ENCODE data around the gene PTPRN2.

GRCh38 chr7:158313931-158314330 lies 273.7 kb downstream of the PTPRN2 start:
- TF ChIP-seq EP300 (IDR thresholded peaks at IDR 0.05; ENCODE audit: borderline replicate concordance in 1 of 2, low read depth in 1 of 2, low read length in 1 of 2) (no peak), POLR2AphosphoS5 (IDR thresholded peaks at IDR 0.05; ENCODE audit: low read depth, low read length) (no peak), JUND (IDR thresholded peaks at IDR 0.05) (no peak), SMC3 (IDR thresholded peaks at IDR 0.05; ENCODE audit: low read depth, low read length) (no peak), FOSL2 (IDR thresholded peaks at IDR 0.05; ENCODE audit: borderline replicate concordance, low read depth) (no peak), EZH2phosphoT487 (IDR thresholded peaks at IDR 0.05; ENCODE audit: borderline replicate concordance, low read depth) (no peak), RFX5 (IDR thresholded peaks at IDR 0.05; ENCODE audit: low read length) (no peak)
- TF ChIP-seq, protein P1, sequence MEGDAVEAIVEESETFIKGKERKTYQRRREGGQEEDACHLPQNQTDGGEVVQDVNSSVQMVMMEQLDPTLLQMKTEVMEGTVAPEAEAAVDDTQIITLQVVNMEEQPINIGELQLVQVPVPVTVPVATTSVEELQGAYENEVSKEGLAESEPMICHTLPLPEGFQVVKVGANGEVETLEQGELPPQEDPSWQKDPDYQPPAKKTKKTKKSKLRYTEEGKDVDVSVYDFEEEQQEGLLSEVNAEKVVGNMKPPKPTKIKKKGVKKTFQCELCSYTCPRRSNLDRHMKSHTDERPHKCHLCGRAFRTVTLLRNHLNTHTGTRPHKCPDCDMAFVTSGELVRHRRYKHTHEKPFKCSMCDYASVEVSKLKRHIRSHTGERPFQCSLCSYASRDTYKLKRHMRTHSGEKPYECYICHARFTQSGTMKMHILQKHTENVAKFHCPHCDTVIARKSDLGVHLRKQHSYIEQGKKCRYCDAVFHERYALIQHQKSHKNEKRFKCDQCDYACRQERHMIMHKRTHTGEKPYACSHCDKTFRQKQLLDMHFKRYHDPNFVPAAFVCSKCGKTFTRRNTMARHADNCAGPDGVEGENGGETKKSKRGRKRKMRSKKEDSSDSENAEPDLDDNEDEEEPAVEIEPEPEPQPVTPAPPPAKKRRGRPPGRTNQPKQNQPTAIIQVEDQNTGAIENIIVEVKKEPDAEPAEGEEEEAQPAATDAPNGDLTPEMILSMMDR (IDR thresholded peaks at IDR 0.05): no peak
